NCI-H2196 (cell line): ENCODE measurements around the gene PZP.
"Not testable (repeated sequence)": the region's sequence is repeated elsewhere in the genome, so short reads cannot be mapped to it uniquely, and the experiment has no call there.

ENCODE experiments used
- DNase-seq: peaks from one replicate; lab custom pipeline; 2025; ENCODE audit not compliant: unreplicated experiment; lab: John Stamatoyannopoulos, UW

PZP gene

DNA sequence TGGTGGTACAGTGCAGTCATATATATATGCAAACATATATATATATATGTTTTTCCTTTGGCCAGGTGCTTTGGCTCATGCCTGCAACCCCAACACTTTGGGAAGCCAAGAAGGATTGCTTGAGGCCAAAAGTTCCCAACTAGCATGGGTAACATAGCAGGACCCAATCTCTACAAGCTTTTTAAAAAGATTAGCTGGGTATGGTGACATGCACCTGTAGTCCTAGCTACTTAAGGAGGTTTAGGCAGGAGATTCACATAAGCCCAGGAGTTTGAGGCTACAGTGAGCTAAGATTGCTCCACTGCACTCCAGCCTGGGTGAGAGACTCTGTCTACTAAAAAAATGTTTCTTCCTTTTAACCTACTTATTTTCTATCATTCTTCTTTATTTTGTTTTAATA lies 10.2 kb downstream of the PZP start:
- DNase-seq = no peak

DNA sequence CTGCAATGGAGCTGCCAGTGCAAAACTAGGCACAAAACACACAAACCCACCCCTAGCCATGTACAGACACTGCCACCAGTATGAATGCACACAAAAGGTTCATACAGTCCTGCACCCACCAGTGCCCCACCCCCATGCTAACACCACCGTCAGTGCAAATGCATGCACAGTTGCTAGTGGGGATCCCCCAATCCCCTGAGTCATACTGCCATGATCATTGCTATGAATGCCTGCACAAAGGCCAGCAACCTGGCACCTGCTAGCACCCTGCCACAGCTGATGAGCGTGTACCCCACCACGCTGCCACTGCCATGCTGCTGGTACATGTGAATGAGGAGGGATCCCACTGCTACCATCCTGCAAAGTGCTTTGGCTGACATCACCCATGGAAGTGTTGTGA lies 23.9 kb downstream of the PZP start:
- DNase-seq = no peak

DNA sequence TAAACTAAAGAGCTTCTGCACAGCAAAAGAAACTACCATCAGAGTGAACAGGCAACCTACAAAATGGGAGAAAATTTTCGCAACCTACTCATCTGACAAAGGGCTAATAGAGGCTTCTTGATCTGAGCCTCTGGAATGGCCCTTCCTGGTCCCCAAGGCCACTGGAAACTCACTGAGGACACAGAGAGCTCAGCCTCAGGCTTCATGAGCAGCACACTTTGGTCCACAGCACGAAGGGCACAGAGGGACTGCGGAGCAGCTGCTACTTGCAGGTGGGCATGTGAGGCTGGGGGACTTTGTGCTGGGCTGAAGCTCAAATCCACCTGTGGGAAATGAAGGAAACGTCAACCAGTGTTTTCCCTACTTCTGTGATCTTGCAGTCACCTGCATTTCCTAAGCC lies 27.4 kb downstream of the PZP start:
- DNase-seq = no peak

DNA sequence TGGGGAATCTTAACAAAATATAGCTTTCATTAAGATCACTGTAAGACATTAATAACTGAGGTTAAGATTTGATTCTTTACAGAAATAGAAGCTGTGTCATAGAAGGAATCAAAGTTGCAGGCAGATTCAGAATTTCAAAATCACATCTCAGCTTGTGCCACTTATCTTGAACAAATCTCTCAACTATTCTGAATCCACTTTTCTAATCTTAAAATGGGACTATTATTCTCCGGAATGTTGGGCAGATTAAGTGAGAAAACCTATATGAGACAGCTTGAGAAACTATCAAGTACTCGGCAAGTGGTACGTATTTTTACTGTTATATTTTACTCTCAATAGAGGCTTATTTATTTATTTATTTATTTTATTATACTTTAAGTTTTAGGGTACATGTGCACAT lies 28.4 kb downstream of the PZP start:
- no peak for DNase-seq

DNA sequence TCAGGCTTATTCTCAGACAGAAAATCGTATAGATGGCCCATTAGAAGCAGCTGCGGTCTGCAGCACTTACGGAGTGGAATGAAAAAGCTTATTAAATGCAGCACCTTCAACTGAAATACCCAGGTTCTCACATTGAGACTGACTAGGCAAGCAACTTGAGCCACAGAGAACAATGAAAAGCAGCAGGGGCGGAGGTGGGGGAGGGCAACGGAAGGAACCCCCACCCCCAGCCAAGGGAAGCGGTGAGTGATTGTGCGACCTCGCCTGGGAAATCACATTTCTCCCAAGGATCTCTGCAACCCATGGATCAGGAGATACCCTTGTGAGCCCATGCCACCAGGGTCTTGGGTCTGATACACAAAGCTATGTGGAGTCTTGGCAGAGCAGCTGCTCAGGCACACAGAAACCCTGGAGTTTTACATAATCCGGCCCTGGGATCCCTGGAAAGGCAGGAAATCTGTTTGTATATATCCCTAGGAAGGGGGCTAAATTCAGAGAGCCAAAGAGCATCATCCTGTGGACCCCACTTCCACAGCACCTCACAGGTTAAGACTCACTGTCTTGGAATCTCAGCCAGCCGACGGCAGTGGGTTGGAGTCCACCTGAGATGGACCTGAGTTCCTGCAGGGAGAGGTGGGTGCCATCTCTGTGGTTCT lies 38.1 kb downstream of the PZP start:
- DNase-seq = no peak

DNA sequence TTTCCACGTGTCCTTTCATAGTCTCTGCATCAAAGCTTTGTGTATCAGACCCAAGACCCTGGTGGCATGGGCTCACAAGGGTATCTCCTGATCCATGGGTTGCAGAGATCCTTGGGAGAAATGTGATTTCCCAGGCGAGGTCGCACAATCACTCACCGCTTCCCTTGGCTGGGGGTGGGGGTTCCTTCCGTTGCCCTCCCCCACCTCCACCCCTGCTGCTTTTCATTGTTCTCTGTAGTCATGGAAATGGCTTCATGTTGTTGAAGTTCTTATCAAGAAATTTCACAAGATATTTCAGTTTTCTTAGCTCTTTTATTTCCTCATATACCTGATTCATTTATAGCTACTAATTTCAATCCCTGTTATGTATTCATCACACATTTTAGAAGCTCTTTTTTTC lies 40.9 kb downstream of the PZP start:
- not testable (repeated sequence) for DNase-seq

DNA sequence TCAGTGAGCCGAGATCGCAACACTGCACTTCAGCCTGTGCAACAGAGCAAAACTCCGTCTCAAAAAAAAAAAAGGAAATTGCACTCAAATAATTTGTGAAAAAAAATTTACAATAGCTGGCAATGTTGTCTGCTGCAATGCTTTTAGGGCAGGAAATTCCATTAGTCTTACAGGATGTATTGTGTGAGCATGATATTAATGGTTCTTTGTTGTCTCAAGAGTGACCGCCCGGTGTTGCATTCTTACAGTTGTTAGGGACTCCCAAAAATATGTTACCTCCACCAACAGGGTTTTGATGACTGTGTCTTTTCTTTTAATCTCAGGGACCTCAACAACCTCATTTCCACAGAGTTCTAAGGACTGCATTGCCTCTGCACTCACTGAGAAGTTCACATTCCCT lies 44.8 kb downstream of the PZP start:
- DNase-seq = no peak

DNA sequence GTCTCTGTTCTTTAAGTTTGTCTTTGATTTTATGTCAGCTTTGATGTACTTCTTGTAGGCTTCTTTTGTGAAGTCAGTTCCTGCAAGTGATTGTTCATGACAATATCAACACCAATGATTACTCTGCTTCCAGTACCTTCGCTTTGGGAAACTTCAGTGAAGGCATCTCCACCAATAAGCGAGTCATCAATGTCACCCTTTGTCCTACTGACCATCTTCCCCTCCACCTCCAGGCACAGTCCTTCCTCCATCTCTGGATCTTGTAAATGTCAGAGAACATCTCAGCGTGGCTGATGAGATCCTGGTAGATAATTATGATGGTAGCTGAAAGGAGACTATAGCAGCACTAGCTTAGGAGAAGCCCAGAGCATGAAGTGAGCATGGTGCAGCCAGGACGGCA lies 52.1 kb downstream of the PZP start:
- no peak for DNase-seq

DNA sequence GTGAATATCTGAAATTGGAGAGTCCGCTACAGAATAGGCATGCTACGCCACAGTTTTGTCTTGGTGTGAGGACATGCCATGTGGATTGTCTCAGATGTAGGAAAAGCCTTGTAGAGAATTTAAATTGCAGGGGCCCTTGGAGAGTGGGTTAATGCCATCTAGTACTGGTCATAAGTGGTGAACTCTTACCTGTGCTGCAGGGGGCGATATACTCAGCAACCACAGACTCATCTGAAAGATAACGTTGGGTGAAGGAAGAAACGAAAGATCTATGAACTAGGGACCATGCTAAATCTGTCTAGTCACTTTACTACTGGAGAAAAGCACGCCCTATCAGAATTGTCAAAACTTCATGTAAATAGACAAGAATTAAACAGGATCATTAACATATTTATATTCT lies 58.8 kb downstream of the PZP start:
- no peak for DNase-seq

DNA sequence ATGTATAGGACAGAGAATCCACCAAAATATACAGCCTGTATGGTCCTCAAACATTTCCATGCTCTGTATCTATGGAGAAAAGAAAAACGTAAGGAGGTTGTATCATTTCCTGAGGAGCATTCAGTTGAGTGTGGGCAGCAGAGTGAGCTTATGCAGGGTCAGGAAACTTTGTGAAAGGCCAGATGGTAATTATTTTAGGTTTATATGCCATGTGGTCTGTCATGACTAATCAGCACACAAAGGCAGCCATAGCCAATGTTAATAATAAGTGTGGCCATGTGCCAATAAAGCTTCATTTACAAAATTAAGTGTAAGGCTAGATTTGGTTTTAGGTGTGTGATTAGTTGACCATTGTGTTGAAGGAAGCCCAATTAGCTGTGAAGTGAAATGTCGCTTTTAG lies 59.3 kb downstream of the PZP start:
- DNase-seq = no peak

DNA sequence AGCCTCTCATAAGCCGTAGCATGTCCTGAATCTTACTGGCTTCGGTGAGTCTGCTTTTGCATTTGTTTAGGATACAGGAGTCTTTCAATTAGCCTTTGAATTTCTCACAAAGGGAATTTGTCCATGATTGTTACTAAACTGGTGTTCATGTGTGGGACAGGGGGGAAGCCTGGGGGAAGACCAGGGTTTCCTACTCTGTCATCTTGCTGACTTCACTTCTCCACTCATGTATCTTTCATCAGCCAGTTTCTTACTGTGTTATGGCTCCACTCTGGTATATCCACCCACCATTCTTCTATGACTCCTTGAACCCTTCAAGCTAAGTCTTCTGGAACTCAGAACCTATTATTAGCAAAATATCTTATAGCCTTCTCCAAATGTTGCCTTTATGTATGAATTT lies 60.7 kb downstream of the PZP start:
- no peak for DNase-seq

DNA sequence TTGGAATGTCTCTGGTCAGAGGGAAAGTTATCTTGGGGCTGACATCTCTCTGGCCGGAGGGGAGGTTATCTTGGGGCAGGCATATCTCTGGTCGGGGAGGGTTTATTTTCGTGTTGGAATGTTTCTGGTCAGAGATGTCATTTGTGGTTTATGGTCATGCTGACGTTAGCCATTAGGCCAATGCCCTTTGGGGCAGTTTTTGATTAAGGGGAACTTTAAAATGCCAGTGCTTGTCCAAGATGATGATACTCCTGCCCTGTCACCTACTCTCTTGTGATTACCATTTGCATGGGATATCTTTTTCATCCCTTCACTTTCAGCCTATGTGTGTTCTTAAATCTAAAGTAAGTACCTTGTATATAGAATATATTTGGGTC lies 63.5 kb downstream of the PZP start:
- DNase-seq = no peak

DNA sequence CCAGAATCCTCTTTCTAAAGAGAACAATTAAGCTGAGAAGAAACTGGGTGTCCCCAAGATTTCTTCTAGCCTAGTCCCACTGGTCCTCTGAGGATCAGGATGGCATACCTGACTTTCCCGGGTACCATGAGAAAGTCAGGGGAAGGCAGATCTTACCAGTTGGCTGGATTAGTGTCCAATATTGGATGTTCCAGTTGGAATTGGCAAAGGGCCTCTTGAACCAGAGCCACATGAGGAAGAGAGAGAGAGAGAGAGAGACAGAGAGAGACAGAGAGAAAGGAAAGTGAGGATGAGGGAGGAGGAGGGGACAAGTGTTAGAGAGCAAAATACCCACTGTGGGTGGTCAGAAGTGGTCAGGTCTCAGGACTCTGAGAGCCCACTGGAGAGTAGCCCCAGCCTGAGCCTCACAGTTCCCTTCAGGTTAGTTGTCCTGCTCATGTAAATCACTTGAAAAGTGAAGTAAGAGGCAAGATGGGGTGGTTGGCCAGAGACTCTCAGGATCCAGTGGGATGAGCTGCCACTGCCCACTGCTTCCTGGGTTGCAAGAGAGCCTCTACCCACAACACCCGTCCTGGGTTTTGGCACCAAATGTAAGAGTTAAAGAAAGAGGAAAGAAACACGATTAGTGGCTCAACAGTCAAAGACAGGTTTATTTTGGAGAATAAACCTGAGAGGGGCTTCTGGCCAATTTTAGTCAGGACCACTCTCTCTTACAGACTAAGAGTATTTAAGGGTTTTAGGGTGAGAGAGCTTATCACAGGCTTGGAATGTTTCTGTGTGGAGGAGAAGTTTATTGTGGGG lies 64.1 kb downstream of the PZP start:
- DNase-seq = no peak

DNA sequence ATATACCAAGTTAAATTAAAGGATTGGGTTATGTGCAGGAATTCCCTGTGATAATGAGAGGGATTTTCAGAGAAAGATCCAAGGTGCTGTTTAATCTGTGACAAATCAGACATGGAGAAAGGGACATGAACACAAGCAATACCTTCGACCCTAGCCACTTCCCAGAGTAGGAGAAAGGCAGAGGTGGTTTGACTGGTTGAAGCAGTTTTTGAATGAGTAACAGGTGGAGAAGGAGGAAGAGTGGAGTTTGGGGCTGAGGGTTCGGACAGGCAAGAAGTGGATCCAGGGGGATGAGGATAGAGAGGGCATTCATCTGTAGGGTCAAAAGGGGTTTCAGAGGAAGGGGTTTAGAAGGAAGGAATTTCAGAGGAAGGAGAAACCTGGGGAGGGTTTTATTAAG lies 65.1 kb downstream of the PZP start:
- DNase-seq = no peak

DNA sequence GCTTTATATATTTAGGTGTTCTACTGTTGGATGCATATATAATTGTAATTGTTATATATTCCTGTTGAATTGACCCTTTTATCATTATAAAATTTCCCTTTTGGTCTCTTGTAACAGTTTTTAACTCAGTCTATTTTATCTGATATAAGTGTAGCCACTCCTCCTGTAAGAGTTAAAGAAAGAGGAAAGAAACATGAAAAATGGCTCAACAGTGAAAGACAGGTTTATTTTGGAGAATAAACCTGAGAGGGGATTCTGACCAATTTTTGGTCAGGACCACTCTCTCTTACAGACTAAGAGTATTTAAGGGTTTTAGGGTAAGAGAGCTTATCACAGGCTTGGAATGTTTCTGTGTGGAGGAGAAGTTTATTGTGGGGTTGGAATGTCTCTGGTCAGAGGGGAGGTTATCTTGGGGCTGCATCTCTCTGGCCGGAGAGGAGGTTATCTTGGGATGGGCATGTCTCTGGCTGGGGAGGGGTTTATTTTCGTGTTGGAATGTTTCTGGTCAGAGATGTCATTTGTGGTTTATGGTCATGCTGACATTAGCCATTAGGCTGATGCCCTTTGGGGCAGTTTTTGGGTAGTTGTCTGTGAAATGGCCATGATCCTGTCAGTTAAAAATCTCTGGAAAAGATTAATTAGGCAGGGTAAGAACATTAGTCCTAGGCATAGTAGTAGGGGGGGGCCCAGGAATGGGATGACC lies 68.5 kb downstream of the PZP start:
- not testable (repeated sequence) for DNase-seq

DNA sequence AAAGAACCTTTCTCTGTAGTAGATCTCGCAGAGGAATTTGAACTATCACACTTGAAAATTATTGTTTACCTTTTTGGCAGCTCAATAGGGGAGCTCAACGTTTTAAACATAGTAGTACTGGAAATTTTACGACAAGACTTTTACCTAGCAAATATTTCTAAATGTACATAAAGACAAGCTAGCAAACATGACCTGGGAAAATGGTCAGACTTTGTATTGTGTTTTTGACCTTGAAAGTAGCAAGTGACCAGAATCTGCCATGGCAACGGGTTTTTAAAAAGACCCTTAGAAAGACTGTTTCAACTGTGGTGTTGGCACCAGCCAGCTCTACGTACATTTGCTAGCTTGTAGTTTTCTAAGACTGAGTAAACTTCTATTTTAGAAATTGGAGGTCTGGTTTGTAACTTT lies 72.3 kb downstream of the PZP start:
- no peak for DNase-seq

DNA sequence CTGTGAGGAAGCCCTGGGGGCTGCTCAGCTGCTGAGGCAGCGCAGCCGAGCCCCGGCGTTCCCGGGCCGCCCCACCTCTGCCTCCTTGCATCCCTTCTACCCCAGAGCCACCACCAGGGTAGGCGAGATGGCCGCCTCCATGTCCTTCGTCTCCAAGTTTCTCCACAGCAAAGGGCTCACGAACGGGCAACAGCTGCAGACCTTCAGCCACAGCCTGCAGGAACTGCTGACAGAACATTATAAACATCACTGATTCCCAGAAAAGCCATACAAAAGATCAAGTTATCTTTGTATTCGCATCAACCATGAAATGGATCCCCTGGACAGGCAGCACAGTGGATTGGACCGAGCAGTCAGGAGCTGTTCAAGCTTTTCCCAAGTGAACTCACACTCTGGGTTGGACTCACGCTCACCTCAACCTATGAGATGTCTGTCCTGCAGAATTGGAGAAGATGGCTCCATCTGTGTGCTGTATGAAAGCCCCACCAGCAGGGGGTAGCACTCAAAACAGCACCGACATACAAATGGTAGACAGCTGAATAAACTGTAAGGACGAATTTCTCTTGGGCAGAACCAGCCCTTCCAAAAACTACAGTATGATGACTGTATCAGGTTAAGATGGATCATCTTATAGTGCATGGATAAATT lies 73.1 kb downstream of the PZP start:
- DNase-seq = no peak

DNA sequence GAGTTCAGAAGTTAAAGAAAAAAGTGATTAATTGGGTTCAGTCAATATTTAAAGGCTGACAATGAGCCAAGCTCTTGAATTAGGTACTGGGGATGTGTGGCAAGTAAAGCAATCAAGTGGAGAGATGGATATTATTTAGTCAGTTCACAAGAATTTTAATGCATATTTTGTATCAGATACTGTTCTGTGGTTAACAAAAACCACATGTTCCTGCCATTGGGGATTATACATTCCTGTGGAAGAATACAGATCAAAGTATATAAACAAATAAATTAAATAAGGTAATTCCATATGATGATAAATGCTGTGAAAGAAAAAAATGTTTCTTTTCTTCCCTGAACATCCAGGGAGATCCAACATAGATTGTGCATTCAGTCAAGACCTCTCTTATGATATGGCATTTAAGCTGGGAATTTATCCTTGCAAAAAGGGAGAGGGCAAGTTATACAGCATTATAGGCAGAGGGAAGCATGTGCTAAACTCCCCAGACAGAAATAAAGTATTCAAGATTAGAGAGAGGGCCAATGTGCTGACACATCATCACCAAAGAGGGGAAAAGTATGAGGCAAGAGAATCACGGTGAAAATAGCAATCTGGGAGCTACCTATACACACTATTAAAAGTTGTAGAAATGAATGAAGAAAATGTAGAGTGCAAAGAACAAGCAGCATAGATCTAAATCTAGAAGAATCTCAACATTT lies 74.8 kb downstream of the PZP start:
- no peak for DNase-seq

DNA sequence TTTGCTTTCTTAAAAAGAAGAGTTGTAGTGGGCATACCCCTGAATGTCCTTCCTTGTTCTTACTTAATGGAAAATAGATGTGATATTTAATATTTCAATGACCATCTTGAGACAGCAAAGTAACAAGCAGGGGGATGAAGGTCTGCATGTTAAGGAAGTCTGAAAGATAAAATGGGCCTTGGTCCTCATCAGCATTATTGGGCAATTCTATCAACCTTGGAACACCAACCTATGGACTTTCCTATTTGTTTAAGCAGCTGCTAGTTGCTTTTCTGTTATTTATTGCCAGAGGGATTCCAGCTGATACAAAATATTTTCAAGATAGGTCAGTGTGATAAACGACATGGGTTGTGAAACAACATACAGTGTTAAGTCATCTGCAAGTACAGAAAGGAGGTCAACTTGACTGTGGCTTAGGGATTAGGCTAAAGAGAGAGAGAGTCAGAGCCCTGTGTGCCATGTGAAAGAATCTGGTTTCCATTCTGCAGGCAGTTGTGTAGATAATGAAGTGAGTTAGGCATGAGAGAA lies 76.1 kb downstream of the PZP start:
- no peak for DNase-seq

DNA sequence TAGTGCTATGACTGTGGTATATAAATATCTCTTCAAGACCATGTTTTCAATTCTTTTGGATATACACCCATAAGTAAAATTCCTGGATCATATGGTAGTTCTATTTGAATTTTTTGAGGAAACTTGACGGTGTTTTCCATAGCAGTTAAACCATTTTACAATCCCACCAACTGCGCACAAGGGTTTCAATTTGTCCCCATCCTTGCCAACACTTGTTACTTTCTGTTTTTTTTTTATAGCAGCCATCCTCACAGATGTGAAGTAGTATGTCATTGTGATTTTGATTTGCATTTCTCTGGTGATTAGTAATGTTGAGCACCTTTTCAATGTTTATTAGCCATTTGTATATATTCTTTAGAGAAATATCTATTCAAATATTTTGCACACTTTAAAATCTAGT lies 78.0 kb downstream of the PZP start:
- no peak for DNase-seq
